GM19438 (cell line): ENCODE data around the gene TPSB2.

Experiments used
- ATAC-seq: cut with Tn5 transposase; IDR thresholded peaks from one replicate; pipeline ENCODE4 v1.9.1; 2021; ENCODE audit warnings: low read depth; ENCODE audit not compliant: unreplicated experiment

The TPSB2 gene

GRCh38 chr16:1222553-1223354 lies 7.2 kb downstream of the TPSB2 start:
- no peak for ATAC-seq

- no peak for ATAC-seq
Observed at GRCh38 chr16:1221628-1222552, 8.1 kb downstream of the TPSB2 start.

GRCh38 chr16:1220841-1221627 lies 8.9 kb downstream of the TPSB2 start:
- no peak for ATAC-seq

- no peak for ATAC-seq
Observed at GRCh38 chr16:1220098-1220728, 9.8 kb downstream of the TPSB2 start.

GRCh38 chr16:1218930-1219611 lies 10.9 kb downstream of the TPSB2 start:
- ATAC-seq: no peak

GRCh38 chr16:1218061-1218929 lies 11.7 kb downstream of the TPSB2 start:
- no peak for ATAC-seq

- ATAC-seq: no peak
Observed at GRCh38 chr16:1217526-1217925, 12.5 kb downstream of the TPSB2 start.

- ATAC-seq: no peak
Observed at GRCh38 chr16:1216681-1217400, 13.1 kb downstream of the TPSB2 start.

GRCh38 chr16:1216296-1216619 lies 13.7 kb downstream of the TPSB2 start:
- no peak for ATAC-seq

GRCh38 chr16:1215574-1216295 lies 14.2 kb downstream of the TPSB2 start:
- no peak for ATAC-seq

GRCh38 chr16:1214719-1215118 lies 15.3 kb downstream of the TPSB2 start:
- no peak for ATAC-seq

- no peak for ATAC-seq
Observed at GRCh38 chr16:1213796-1214372, 16.1 kb downstream of the TPSB2 start.

GRCh38 chr16:1213231-1213630 lies 16.8 kb downstream of the TPSB2 start:
- no peak for ATAC-seq

GRCh38 chr16:1212616-1213194 lies 17.3 kb downstream of the TPSB2 start:
- ATAC-seq: no peak

GRCh38 chr16:1211451-1212268 lies 18.3 kb downstream of the TPSB2 start:
- no peak for ATAC-seq

- no peak for ATAC-seq
Observed at GRCh38 chr16:1210461-1210860, 19.5 kb downstream of the TPSB2 start.
